ENCODE results near the gene DDR2.
A peak's percentile ranks its signal among the peaks of the same experiment; 100 is the strongest.

Gene DDR2

GRCh38 chr1:162676087-162676486 lies 43.8 kb downstream of the DDR2 start:
- TF ChIP-seq POLR2AphosphoS5 (IDR thresholded peaks at IDR 0.05; ENCODE audit: low read depth, low read length) (no peak), TAF1 (IDR thresholded peaks at IDR 0.05; ENCODE audit: low read depth, low read length) (no peak), SPI1 (IDR thresholded peaks at IDR 0.05; ENCODE audit: low read depth, low read length) (no peak), PAX5 (IDR thresholded peaks at IDR 0.05; ENCODE audit: insufficient read depth, low read length, severe bottlenecking) (no peak), POU2F2 (IDR thresholded peaks at IDR 0.05; ENCODE audit: low read depth, low read length) (no peak), POLR2A (IDR thresholded peaks at IDR 0.05; ENCODE audit: low read depth, low read length) (no peak)
- DNase-seq (ENCODE audit: insufficient read length, low spot score), result no peak
- no peak for FAIRE-seq

- DNase-seq (ENCODE audit: insufficient read length, low spot score), result no peak
- no peak for FAIRE-seq
- no peak for TF ChIP-seq POU2F2 (IDR thresholded peaks at IDR 0.05; ENCODE audit: low read depth, low read length)
- TF ChIP-seq PAX5 (IDR thresholded peaks at IDR 0.05; ENCODE audit: insufficient read depth, low read length, severe bottlenecking), result no peak
- no peak for TF ChIP-seq SPI1 (IDR thresholded peaks at IDR 0.05; ENCODE audit: low read depth, low read length)
- TF ChIP-seq TAF1 (IDR thresholded peaks at IDR 0.05; ENCODE audit: low read depth, low read length), result no peak
- no peak for TF ChIP-seq POLR2A (IDR thresholded peaks at IDR 0.05; ENCODE audit: low read depth, low read length)
- no peak for TF ChIP-seq POLR2AphosphoS5 (IDR thresholded peaks at IDR 0.05; ENCODE audit: low read depth, low read length)
Observed at GRCh38 chr1:162676750-162677149, 44.5 kb downstream of the DDR2 start.

DNA sequence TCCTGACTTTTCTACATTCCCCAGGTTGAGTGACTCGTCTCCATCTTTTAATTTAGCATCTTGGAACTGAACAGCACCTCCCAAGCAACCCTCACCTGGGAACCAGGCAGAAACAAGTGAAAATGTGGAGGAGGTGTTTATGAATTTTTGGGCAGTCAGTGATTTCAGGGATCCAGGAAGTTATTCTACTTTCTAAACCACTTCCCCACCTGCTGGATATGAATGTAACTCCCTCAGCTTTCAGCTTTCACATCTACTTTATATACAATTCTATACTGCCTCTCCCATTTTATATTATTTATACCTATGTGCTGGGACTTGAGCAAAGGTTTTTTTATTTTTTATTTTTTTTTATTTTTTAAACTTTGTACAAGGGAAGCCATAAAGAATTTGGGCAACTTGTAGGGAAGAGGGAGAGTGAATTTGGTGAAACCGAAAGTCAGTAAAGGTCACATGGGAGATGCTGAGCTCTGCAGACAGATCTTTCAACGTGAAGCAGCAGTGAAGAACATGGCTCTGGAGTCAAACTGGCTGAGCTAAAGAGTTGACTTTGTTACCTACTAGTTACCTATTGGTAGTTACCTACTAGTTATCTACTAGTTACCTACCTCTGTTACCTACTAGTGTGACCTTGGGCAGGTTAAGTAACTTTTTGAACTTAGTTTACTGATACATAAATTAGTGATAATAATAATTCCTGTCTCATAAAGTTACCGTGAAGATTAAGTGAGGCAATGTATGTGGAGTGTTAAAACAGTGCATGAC lies 45.5 kb downstream of the DDR2 start:
- FAIRE-seq (no peak), DNase-seq (ENCODE audit: insufficient read length, low spot score) (no peak)
- TF ChIP-seq SPI1 (IDR thresholded peaks at IDR 0.05; ENCODE audit: low read depth, low read length) (0 out of 2 replicates have a peak, but pooled peaks have one; percentile 11), TAF1 (IDR thresholded peaks at IDR 0.05; ENCODE audit: low read depth, low read length) (no peak), POLR2A (IDR thresholded peaks at IDR 0.05; ENCODE audit: low read depth, low read length) (no peak)

DNA sequence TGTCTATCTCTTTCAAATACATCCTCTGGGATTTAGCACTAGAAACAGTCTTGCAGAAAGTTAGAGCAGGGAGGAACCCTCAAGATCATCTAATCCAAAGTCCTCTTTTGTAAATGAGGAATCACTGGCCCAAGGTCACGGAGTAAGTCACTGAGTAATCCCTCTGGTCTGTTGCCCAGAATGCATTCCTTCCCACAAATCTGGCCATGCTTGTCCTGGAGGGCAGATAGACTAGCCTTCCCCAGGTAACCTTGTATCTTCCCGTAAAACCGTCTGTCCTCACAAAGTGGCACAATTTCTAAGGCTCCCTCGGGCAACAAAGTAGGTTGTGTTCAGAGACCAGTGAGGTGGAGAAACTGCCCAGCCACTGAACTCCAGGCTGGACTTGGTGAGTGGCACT lies 46.2 kb downstream of the DDR2 start:
- no peak for DNase-seq (ENCODE audit: insufficient read length, low spot score)
- no peak for FAIRE-seq
- TF ChIP-seq TAF1 (IDR thresholded peaks at IDR 0.05; ENCODE audit: low read depth, low read length) (no peak), SPI1 (IDR thresholded peaks at IDR 0.05; ENCODE audit: low read depth, low read length) (no peak), POU2F2 (IDR thresholded peaks at IDR 0.05; ENCODE audit: low read depth, low read length) (no peak), POLR2A (IDR thresholded peaks at IDR 0.05; ENCODE audit: low read depth, low read length) (no peak), POLR2AphosphoS5 (IDR thresholded peaks at IDR 0.05; ENCODE audit: low read depth, low read length) (no peak), PAX5 (IDR thresholded peaks at IDR 0.05; ENCODE audit: insufficient read depth, low read length, severe bottlenecking) (no peak)

DNA sequence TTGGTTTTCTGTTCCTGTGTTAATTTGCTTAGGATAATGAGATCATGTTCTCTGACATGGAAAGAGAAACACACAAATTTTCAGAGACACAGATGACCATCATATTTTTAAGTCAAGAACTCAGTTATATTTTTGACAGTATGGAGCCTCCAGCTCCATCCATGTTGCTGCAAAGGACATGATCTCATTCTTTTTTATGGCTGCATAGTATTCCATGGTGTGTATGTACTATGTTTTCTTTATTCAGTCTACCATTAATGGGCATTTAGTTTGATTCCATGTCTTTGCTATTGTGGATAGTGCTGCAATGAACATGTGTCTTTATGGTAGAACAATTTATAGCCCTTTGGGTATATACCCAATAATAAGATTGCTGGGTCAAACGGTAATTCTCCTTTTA lies 47.0 kb downstream of the DDR2 start:
- no peak for FAIRE-seq
- DNase-seq (ENCODE audit: insufficient read length, low spot score), result no peak

GRCh38 chr1:162680419-162681121 lies 48.3 kb downstream of the DDR2 start:
- no peak for TF ChIP-seq POLR2A (IDR thresholded peaks at IDR 0.05; ENCODE audit: low read depth, low read length)
- TF ChIP-seq SPI1 (IDR thresholded peaks at IDR 0.05; ENCODE audit: low read depth, low read length), result no peak
- no peak for TF ChIP-seq TAF1 (IDR thresholded peaks at IDR 0.05; ENCODE audit: low read depth, low read length)
- DNase-seq (ENCODE audit: insufficient read length, low spot score) (no peak), FAIRE-seq (peak; percentile 54)

More for the DNA sequence above, 47.0 kb downstream of the DDR2 start:
- TF ChIP-seq SPI1 (IDR thresholded peaks at IDR 0.05; ENCODE audit: low read depth, low read length), result no peak
- TF ChIP-seq POLR2AphosphoS5 (IDR thresholded peaks at IDR 0.05; ENCODE audit: low read depth, low read length), result no peak
- TF ChIP-seq POU2F2 (IDR thresholded peaks at IDR 0.05; ENCODE audit: low read depth, low read length), result no peak
- TF ChIP-seq PAX5 (IDR thresholded peaks at IDR 0.05; ENCODE audit: insufficient read depth, low read length, severe bottlenecking), result no peak
- TF ChIP-seq TAF1 (IDR thresholded peaks at IDR 0.05; ENCODE audit: low read depth, low read length), result no peak
- no peak for TF ChIP-seq POLR2A (IDR thresholded peaks at IDR 0.05; ENCODE audit: low read depth, low read length)

DNA sequence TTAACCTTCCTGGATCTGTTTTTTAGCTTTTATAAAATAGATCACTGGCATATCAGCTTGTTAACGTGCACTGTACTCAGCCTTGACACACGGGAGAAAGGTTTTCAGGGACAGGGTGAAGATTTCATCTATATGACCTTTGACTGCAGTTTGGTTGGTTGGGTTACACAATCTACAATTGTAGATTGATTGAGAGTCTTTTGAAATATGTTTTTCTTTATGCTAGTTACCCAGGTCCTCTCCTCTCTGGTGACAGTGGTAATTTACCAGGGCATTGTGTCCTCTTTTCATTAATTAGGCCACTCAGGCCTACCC lies 48.8 kb downstream of the DDR2 start:
- DNase-seq (ENCODE audit: insufficient read length, low spot score) (no peak), FAIRE-seq (no peak)
- TF ChIP-seq POLR2A (IDR thresholded peaks at IDR 0.05; ENCODE audit: low read depth, low read length) (no peak), PAX5 (IDR thresholded peaks at IDR 0.05; ENCODE audit: insufficient read depth, low read length, severe bottlenecking) (no peak), POLR2AphosphoS5 (IDR thresholded peaks at IDR 0.05; ENCODE audit: low read depth, low read length) (no peak), POU2F2 (IDR thresholded peaks at IDR 0.05; ENCODE audit: low read depth, low read length) (no peak), TAF1 (IDR thresholded peaks at IDR 0.05; ENCODE audit: low read depth, low read length) (no peak), SPI1 (IDR thresholded peaks at IDR 0.05; ENCODE audit: low read depth, low read length) (no peak)

- TF ChIP-seq POLR2AphosphoS5 (IDR thresholded peaks at IDR 0.05; ENCODE audit: low read depth, low read length), result no peak
- TF ChIP-seq PAX5 (IDR thresholded peaks at IDR 0.05; ENCODE audit: insufficient read depth, low read length, severe bottlenecking), result no peak
- no peak for TF ChIP-seq POLR2A (IDR thresholded peaks at IDR 0.05; ENCODE audit: low read depth, low read length)
- no peak for TF ChIP-seq POU2F2 (IDR thresholded peaks at IDR 0.05; ENCODE audit: low read depth, low read length)
- TF ChIP-seq TAF1 (IDR thresholded peaks at IDR 0.05; ENCODE audit: low read depth, low read length), result no peak
- no peak for TF ChIP-seq SPI1 (IDR thresholded peaks at IDR 0.05; ENCODE audit: low read depth, low read length)
- DNase-seq (ENCODE audit: insufficient read length, low spot score) (no peak), FAIRE-seq (no peak)
Observed at GRCh38 chr1:162682013-162682419, 49.8 kb downstream of the DDR2 start.

DNA sequence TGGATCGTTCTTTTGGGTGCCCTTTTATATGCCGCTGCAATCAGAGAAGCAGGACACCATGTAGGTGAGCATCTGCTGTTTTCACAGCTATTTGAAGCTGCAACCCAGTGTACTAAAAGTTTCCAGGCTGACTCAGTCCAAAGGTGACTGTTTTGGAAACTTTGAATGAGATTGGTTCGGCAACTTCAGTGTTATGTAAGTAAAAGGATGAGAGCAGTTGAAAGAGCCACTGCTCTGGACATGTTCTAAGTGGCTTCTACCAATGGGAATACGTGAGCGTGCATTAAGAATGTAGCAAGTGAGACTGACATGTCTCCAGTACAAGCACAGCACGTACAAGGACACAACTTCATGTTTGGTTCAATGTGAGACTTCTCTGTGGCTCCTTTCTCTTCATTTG lies 55.6 kb downstream of the DDR2 start:
- DNase-seq (ENCODE audit: insufficient read length, low spot score), result no peak
- no peak for FAIRE-seq

More for the DNA sequence above, 55.6 kb downstream of the DDR2 start:
- TF ChIP-seq TAF1 (IDR thresholded peaks at IDR 0.05; ENCODE audit: low read depth, low read length) (no peak), POLR2A (IDR thresholded peaks at IDR 0.05; ENCODE audit: low read depth, low read length) (no peak), POU2F2 (IDR thresholded peaks at IDR 0.05; ENCODE audit: low read depth, low read length) (no peak), POLR2AphosphoS5 (IDR thresholded peaks at IDR 0.05; ENCODE audit: low read depth, low read length) (no peak), SPI1 (IDR thresholded peaks at IDR 0.05; ENCODE audit: low read depth, low read length) (no peak)

All from GM12891 (cell line).